ENCODE measurements around the gene IGLL5. TPM values are rescaled to one million over a fixed set of nuclear protein-coding genes. Genes with fewer than 3 reads are reported as not detected.

Gene IGLL5
- total and polyA plus RNA-seq, 9 of the 15 experiments (the other 6 are each of a cell fraction or from before 2014, with no cell fraction given): not detected

- TF ChIP-seq TCF7L2 (IDR thresholded peaks at IDR 0.05; ENCODE audit: low read depth, low read length): 0 out of 2 replicates have a peak, but pooled peaks have one; percentile 8
- TF ChIP-seq MTF1 (CRISPR knock-in tag; IDR thresholded peaks at IDR 0.05; ENCODE audit: borderline replicate concordance): no peak
- no peak for TF ChIP-seq FOXJ2 (tag; IDR thresholded peaks at IDR 0.05)
- no peak for TF ChIP-seq KAT2B (IDR thresholded peaks at IDR 0.05; ENCODE audit: low read depth, low read length)
- TF ChIP-seq SMC3 (conservative IDR thresholded peaks at IDR 0.05; ENCODE audit: insufficient read depth, low read depth, low read length): no peak
- no peak for TF ChIP-seq ZBTB12 (CRISPR knock-in tag; IDR thresholded peaks at IDR 0.05)
- TF ChIP-seq, protein P1, sequence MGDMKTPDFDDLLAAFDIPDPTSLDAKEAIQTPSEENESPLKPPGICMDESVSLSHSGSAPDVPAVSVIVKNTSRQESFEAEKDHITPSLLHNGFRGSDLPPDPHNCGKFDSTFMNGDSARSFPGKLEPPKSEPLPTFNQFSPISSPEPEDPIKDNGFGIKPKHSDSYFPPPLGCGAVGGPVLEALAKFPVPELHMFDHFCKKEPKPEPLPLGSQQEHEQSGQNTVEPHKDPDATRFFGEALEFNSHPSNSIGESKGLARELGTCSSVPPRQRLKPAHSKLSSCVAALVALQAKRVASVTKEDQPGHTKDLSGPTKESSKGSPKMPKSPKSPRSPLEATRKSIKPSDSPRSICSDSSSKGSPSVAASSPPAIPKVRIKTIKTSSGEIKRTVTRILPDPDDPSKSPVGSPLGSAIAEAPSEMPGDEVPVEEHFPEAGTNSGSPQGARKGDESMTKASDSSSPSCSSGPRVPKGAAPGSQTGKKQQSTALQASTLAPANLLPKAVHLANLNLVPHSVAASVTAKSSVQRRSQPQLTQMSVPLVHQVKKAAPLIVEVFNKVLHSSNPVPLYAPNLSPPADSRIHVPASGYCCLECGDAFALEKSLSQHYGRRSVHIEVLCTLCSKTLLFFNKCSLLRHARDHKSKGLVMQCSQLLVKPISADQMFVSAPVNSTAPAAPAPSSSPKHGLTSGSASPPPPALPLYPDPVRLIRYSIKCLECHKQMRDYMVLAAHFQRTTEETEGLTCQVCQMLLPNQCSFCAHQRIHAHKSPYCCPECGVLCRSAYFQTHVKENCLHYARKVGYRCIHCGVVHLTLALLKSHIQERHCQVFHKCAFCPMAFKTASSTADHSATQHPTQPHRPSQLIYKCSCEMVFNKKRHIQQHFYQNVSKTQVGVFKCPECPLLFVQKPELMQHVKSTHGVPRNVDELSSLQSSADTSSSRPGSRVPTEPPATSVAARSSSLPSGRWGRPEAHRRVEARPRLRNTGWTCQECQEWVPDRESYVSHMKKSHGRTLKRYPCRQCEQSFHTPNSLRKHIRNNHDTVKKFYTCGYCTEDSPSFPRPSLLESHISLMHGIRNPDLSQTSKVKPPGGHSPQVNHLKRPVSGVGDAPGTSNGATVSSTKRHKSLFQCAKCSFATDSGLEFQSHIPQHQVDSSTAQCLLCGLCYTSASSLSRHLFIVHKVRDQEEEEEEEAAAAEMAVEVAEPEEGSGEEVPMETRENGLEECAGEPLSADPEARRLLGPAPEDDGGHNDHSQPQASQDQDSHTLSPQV (IDR thresholded peaks at IDR 0.05): no peak
- TF ChIP-seq ZEB2 (IDR thresholded peaks at IDR 0.05): no peak
- TF ChIP-seq PATZ1 (CRISPR knock-in tag; IDR thresholded peaks at IDR 0.05; ENCODE audit: borderline replicate concordance): no peak
- TF ChIP-seq ATF1 (CRISPR knock-in tag; IDR thresholded peaks at IDR 0.05): no peak
- 0 out of 2 replicates have a peak, but pooled peaks have one; percentile 24 for TF ChIP-seq ATF1 (tag; IDR thresholded peaks at IDR 0.05)
- TF ChIP-seq SREBF1 (IDR thresholded peaks at IDR 0.05; ENCODE audit: borderline replicate concordance, low read depth, low read length): 0 out of 2 replicates have a peak, but pooled peaks have one; percentile 6
- peak; percentile 76 for TF ChIP-seq ARHGAP35 (IDR thresholded peaks at IDR 0.05; ENCODE audit: partially characterized antibody)
- TF ChIP-seq NELFE (IDR thresholded peaks at IDR 0.05; ENCODE audit: insufficient read depth, insufficient read length): no peak
- TF ChIP-seq, protein P2, sequence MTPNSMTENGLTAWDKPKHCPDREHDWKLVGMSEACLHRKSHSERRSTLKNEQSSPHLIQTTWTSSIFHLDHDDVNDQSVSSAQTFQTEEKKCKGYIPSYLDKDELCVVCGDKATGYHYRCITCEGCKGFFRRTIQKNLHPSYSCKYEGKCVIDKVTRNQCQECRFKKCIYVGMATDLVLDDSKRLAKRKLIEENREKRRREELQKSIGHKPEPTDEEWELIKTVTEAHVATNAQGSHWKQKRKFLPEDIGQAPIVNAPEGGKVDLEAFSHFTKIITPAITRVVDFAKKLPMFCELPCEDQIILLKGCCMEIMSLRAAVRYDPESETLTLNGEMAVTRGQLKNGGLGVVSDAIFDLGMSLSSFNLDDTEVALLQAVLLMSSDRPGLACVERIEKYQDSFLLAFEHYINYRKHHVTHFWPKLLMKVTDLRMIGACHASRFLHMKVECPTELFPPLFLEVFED (CRISPR knock-in tag; conservative IDR thresholded peaks at IDR 0.05): no peak
- TF ChIP-seq ETS2 (tag; IDR thresholded peaks at IDR 0.05; ENCODE audit: borderline replicate concordance, poor library complexity, severe bottlenecking): no peak
- TF ChIP-seq ZNF695 (CRISPR knock-in tag; IDR thresholded peaks at IDR 0.05): no peak
- TF ChIP-seq NFE2 (IDR thresholded peaks at IDR 0.05; ENCODE audit: low read depth): no peak
- TF ChIP-seq ZNF184 (CRISPR knock-in tag; IDR thresholded peaks at IDR 0.05): no peak
Observed at GRCh38 chr22:22924369-22925145, 36.9 kb downstream of the IGLL5 start (continued).

Data from K562 (cell line).